Kidney epithelial cell (primary cell): ENCODE results near the gene HAT1. TPM values are rescaled to one million over a fixed set of nuclear protein-coding genes. Genes with fewer than 3 reads are reported as not detected.
"Not testable (repeated sequence)": the region's sequence is repeated elsewhere in the genome, so short reads cannot be mapped to it uniquely, and the experiment has no call there.

ENCODE experiments used
- DNase-seq: peaks from one replicate; pipeline ENCODE4 v3.0.0-alpha.2; 2010; ENCODE audit warnings: low read depth
- H3K27me3 ChIP-seq: 2 replicates; pipeline ENCODE4 v1.6.0; 2011; ENCODE audit warnings: low read length; ENCODE audit not compliant: control insufficient read depth, insufficient read depth
- H3K36me3 ChIP-seq: 2 replicates; pipeline ENCODE4 v1.5.1; 2011; ENCODE audit warnings: low read length; ENCODE audit not compliant: control insufficient read depth, insufficient read depth
- H3K4me3 ChIP-seq: 2 replicates; pipeline ENCODE4 v1.5.1; 2011; ENCODE audit warnings: low read depth, mild to moderate bottlenecking, control low read depth, low read length
- CTCF ChIP-seq: IDR thresholded peaks from 2 replicates; pipeline ENCODE4 v1.5.1; 2011; ENCODE audit warnings: mild to moderate bottlenecking, moderate library complexity, low read length, control low read depth, inconsistent platforms; ENCODE audit not compliant: insufficient read depth, poor library complexity, severe bottlenecking
- total RNA-seq: library from RNA; depleted of rRNA; stranded (reverse); fragments of >200 nt; gene quantifications from 2 replicates; pipeline ENCODE4 v1.2.3, GENCODE V29; 2015

HAT1 gene
- total RNA-seq, 1 donor from 2014 or later, result 27.1 TPM

GRCh38 chr2:171966235-171966634 lies 44.0 kb downstream of the HAT1 start:
- no peak for TF ChIP-seq CTCF
- no peaks in the 10 kb centered on the region for H3K27me3 ChIP-seq
- H3K36me3 ChIP-seq, result no peaks in the 10 kb centered on the region
- DNase-seq, result no peak
- no peak overlapping the region for H3K4me3 ChIP-seq

DNA sequence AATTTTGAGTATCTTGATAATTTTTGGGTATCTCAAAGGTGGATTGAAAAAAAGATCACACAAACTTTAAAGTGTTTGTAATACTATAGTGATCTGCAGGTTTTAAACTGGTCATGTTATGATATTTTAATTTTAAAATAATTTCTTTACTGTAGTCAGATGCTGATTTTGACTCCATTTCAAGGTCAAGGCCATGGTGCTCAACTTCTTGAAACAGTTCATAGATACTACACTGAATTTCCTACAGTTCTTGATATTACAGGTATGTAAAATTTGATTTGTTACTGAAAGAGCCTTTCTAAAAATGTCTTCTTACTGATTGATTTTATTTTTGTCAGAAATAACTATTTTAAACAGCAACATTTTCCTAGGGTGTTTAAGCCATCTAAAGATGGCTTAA lies 44.4 kb downstream of the HAT1 start:
- H3K36me3 ChIP-seq, result no peaks in the 10 kb centered on the region
- no peak overlapping the region for H3K4me3 ChIP-seq
- no peak for TF ChIP-seq CTCF
- DNase-seq, result no peak
- no peaks in the 10 kb centered on the region for H3K27me3 ChIP-seq

DNA sequence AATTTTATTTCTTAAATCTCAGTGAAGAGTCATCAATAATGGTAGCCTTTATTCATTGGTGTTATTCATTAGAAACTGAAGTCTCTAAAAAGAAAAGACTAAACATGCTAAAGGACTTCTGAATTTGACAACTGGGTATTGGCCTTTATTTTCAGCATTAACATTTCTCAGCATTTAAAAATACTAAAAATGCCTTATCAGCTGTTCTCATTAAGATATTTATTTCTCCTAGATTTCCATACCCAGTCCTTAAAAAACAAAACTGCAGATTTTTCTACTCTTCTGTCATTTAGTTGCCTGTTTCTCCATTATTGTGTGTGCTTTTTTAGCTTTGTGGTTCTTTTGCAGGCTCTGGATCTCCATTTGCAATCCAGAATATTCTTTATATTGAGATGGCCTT lies 46.2 kb downstream of the HAT1 start:
- Histone ChIP-seq H3K4me3 (no peak overlapping the region), H3K27me3 (no peaks in the 10 kb centered on the region), H3K36me3 (no peaks in the 10 kb centered on the region)
- no peak for TF ChIP-seq CTCF
- no peak for DNase-seq

DNA sequence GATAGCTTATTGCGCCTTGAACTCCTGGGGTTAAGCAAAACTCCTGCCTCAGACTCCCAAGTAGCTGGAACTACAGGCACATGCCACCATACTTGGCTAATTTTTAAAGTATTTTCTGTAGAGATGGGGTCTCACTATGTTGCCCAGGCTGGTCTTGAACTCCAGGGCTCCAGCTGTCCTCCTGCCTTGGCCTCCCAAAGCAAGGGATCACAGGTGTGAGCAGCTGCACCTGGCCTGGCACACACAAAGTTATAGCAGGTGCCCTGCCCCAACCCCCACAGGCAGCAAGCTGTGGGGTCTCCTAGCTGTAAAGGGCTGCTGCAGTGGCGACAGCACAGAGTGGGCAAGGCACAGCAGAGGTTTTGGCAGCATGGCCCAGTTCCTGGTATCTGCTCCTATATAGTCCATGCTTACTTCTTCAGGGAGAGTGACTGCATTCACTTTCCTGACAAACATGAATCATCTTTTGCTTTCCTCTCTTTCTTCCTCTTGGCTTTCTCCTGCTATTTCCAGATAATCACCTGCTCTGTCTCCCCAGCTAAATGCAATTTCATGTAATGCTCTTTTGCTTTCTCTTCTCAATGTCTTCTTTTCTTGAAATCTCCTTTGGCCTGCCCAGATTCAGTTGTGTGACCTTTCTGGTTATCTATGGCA lies 50.2 kb downstream of the HAT1 start:
- no peak for DNase-seq
- TF ChIP-seq CTCF, result no peak
- H3K4me3 ChIP-seq, result no peak overlapping the region
- H3K36me3 ChIP-seq, result no peaks in the 10 kb centered on the region
- no peaks in the 10 kb centered on the region for H3K27me3 ChIP-seq

DNA sequence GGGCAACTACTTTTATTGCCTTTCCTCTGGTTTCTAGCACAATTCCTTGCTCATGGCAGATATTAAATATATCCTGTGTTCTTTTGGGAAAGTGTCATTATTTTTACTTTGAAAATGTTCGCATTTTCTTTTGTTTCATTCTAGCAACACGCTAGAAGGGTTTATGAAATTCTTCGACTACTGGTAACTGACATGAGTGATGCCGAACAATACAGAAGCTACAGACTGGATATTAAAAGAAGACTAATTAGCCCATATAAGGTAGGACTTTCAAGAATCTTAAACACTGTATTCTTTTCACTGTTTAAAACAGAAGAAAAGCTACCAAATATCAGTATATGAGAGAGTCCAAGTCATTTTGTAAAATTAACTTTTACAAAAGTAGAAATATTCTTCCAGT lies 56.8 kb downstream of the HAT1 start:
- H3K27me3 ChIP-seq, result no peaks in the 10 kb centered on the region
- TF ChIP-seq CTCF, result no peak
- no peaks in the 10 kb centered on the region for H3K36me3 ChIP-seq
- DNase-seq, result no peak
- H3K4me3 ChIP-seq, result no peak overlapping the region

GRCh38 chr2:171983924-171984323 lies 61.7 kb downstream of the HAT1 start:
- not testable (repeated sequence) for H3K36me3 ChIP-seq, H3K4me3 ChIP-seq, DNase-seq, H3K27me3 ChIP-seq
